Lower lobe of right lung (tissue), 2 donors: Measurements from ENCODE around the gene NOSTRIN. TPM values are rescaled to one million over a fixed set of nuclear protein-coding genes. Genes with fewer than 3 reads are reported as not detected.

Source experiments
- ATAC-seq, 2 donors: fragments of 200-7000 bp; cut with Tn5 transposase; one replicate each; pipeline ENCODE4 v1.9.1; 2020 to 2022; ENCODE audit warnings: mild to moderate bottlenecking in 2 of 2, moderate library complexity in 2 of 2
- DNase-seq: peaks from one replicate; pipeline ENCODE4 v3.0.0-alpha.2; 2020
- H3K27ac ChIP-seq: fragments of 200-600 bp; one replicate; pipeline ENCODE4 v1.8.0; 2022
- H3K27me3 ChIP-seq: fragments of 200-600 bp; one replicate; pipeline ENCODE4 v1.8.0; 2022; ENCODE audit warnings: low read depth
- H3K36me3 ChIP-seq: fragments of 200-600 bp; one replicate; pipeline ENCODE4 v1.8.0; 2022; ENCODE audit warnings: mild to moderate bottlenecking
- H3K4me1 ChIP-seq: fragments of 200-600 bp; one replicate; pipeline ENCODE4 v1.8.0; 2022
- H3K4me3 ChIP-seq: fragments of 200-600 bp; one replicate; pipeline ENCODE4 v1.8.0; 2022; ENCODE audit warnings: mild to moderate bottlenecking
- H3K9me3 ChIP-seq: fragments of 200-600 bp; one replicate; pipeline ENCODE4 v1.8.0; 2022
- intact Hi-C: fragments of 100-400 bp; cut with DNase I; formaldehyde crosslinking; loops from one replicate; pipeline ENCODE4 v1.11.0; 2022
- total RNA-seq: library from RNA; stranded (reverse); fragmentation: NEBNext Ultra II Directional; extraction: Animal tissue kit (Norgen Biotek cat#: 25700); gene quantifications from one replicate; pipeline ENCODE4 v1.2.1, GENCODE V29; 2021
- TF ChIP-seq, protein P1 (sequence below): fragments of 200-600 bp; IDR thresholded peaks from one replicate; pipeline ENCODE4 v1.8.0; 2022; ENCODE audit warnings: antibody characterized with exemption, mild to moderate bottlenecking
- donor health status: DM: no; HTN: yes; CAD: no; lungs with severe emphysema.

The NOSTRIN gene
- total RNA-seq, 1 donor from 2014 or later, result 45.2 TPM

DNA sequence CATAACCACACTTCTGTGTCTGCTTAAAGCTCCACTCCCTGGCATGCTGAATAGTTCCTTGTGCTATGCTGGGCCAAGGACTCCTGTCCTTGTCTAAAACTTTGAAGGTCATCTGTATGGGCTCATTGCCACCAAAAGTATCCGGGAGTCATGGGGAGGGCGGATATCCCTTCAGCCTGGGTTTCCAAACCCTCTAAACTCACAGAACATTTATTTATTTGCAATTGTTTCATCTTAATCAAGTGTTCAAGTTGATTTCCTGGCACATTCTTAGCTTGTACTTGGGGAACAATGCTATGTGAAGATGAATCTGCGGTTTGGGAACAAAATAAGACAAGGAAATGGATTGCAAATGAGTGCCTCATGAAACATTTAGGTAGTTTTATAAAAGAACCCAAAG, 1.8 kb downstream of the NOSTRIN start:
- intact Hi-C loops, result no loop called here
- DNase-seq, result no peak

DNA sequence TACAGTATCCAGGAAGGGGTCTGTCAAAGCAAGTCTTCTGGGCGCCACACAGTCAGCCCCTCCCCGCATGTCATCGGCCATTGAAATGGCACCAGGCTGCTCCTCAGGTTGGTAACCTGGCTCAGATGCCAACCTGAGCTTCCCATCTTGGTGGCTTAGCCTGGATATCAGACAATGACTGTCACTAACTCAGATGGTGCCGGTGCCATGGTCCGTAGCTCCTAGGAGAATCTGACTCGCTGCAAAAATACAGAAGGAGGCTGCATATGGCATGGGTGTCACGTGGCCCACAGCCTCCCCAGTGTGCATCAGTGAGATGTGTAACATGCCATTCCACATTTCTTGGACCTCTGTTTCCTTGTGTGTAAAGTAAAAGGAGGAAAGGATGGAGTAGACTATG, 3.2 kb downstream of the NOSTRIN start:
- DNase-seq (no peak), ATAC-seq (no peak)
- Histone ChIP-seq H3K27me3 (no peaks in the 10 kb centered on the region), H3K9me3 (no peaks in the 10 kb centered on the region), H3K27ac (peak overlapping the region; percentile 81), H3K4me1 (peaks cover 10% of the 10 kb centered on the region), H3K4me3 (peak overlapping the region; percentile 42), H3K36me3 (no peaks in the 10 kb centered on the region)
- intact Hi-C loops, result no loop called here
- TF ChIP-seq, protein P1, sequence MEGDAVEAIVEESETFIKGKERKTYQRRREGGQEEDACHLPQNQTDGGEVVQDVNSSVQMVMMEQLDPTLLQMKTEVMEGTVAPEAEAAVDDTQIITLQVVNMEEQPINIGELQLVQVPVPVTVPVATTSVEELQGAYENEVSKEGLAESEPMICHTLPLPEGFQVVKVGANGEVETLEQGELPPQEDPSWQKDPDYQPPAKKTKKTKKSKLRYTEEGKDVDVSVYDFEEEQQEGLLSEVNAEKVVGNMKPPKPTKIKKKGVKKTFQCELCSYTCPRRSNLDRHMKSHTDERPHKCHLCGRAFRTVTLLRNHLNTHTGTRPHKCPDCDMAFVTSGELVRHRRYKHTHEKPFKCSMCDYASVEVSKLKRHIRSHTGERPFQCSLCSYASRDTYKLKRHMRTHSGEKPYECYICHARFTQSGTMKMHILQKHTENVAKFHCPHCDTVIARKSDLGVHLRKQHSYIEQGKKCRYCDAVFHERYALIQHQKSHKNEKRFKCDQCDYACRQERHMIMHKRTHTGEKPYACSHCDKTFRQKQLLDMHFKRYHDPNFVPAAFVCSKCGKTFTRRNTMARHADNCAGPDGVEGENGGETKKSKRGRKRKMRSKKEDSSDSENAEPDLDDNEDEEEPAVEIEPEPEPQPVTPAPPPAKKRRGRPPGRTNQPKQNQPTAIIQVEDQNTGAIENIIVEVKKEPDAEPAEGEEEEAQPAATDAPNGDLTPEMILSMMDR, result no peak

More for the DNA sequence above, 1.8 kb downstream of the NOSTRIN start:
- TF ChIP-seq, protein P1, result no peak
- no peaks in the 10 kb centered on the region for H3K27me3 ChIP-seq
- H3K36me3 ChIP-seq, result no peaks in the 10 kb centered on the region
- peak; percentile 34 to 39 for ATAC-seq
- H3K4me3 ChIP-seq, result peak overlapping the region; percentile 42
- H3K9me3 ChIP-seq, result no peaks in the 10 kb centered on the region
- H3K27ac ChIP-seq, result peak overlapping the region; percentile 81
- H3K4me1 ChIP-seq, result peaks cover 10% of the 10 kb centered on the region

DNA sequence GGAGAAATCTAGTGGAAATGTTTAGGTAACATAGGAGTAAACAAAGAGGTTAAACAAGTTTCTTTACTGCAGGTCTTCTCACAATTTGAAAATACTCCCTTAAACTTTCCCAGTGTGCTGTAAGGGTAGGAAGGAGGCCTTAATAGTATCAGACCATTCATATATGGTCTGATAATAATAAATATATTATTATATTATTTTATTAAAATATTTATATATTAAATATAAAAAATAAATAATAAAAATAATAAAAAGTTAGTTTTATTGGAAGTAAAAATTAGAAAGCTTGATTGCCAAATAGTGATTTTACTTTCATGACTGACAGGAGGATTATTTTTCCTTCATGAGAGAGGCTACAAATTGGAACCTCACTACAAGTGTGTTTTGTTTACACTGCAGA, 7.1 kb downstream of the NOSTRIN start:
- intact Hi-C loops, result no loop called here
- no peak overlapping the region for H3K4me3 ChIP-seq
- ATAC-seq, result no peak
- no peak overlapping the region for H3K27ac ChIP-seq
- H3K27me3 ChIP-seq, result no peaks in the 10 kb centered on the region
- no peaks in the 10 kb centered on the region for H3K9me3 ChIP-seq
- TF ChIP-seq, protein P1, result no peak
- H3K4me1 ChIP-seq, result no peaks in the 10 kb centered on the region
- no peak for DNase-seq
- H3K36me3 ChIP-seq, result no peaks in the 10 kb centered on the region

DNA sequence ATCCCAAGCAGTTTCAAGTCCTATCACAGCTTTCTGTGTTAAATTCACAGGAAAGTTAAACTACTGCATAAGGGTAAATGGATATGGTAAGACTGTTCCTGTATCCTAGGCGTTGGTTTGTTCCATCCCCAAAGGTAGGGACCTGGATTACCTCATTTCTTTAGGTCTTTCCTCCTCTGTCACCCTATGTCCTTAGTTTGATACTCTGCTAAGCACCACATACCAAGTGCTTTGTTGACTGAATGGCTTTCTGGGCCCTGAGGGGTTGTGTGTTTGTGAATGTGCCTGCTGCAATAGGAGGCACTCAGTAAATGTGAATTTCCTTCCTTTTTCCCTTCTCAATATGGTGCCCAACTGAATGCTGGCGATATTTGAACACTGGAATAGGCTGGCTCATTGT, 7.8 kb downstream of the NOSTRIN start:
- TF ChIP-seq, protein P1, result no peak
- ATAC-seq, result no peak
- intact Hi-C loops, result no loop called here
- Histone ChIP-seq H3K27ac (no peak overlapping the region), H3K36me3 (no peaks in the 10 kb centered on the region), H3K4me3 (no peak overlapping the region), H3K4me1 (no peaks in the 10 kb centered on the region), H3K27me3 (no peaks in the 10 kb centered on the region), H3K9me3 (no peaks in the 10 kb centered on the region)
- DNase-seq, result no peak

DNA sequence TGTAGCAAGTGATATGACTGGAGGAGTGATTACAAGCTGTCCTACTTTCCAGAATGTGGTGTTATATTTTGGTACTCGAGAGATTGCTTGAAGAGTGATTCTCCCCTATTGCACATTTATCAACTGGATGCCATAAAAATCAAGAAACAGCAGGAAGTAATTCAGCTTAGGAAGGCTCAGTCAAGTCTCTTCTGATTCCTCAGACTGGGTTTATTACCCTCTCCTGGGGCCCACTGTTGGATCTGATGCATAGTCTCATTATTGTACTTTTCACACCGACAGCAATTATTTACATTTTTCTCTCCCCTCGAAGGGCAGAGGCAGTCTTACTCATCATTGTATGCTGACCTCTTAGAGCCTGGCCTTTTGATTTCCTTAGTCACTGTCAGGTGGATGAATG, 9.3 kb downstream of the NOSTRIN start:
- TF ChIP-seq, protein P1, result no peak
- no peaks in the 10 kb centered on the region for H3K36me3 ChIP-seq
- no peak overlapping the region for H3K4me3 ChIP-seq
- no peak for DNase-seq
- H3K9me3 ChIP-seq, result no peaks in the 10 kb centered on the region
- H3K4me1 ChIP-seq, result no peaks in the 10 kb centered on the region
- H3K27ac ChIP-seq, result no peak overlapping the region
- intact Hi-C loops, result no loop called here
- no peak for ATAC-seq
- no peaks in the 10 kb centered on the region for H3K27me3 ChIP-seq

DNA sequence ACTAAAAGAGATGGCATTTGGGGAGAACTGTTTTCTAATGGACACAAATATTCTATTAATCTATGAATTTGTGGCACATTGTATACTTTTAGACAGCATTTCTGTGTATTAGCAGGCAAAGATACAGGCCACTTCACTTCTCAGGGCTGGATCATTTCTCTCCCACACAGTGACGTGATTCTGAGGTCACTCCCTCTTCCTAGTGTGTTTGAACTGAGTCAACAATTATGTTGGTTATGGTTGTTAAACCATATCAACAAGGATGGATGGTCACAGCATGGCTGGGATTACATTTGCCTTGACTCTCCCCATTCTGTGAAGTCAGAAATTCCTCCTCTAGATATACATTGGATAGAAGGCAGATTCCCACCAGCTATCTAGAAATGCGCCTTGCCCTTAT, 11.6 kb downstream of the NOSTRIN start:
- Histone ChIP-seq H3K27me3 (no peaks in the 10 kb centered on the region), H3K4me1 (no peaks in the 10 kb centered on the region), H3K36me3 (no peaks in the 10 kb centered on the region), H3K9me3 (no peaks in the 10 kb centered on the region), H3K27ac (no peak overlapping the region), H3K4me3 (no peak overlapping the region)
- ATAC-seq (no peak), DNase-seq (no peak)
- intact Hi-C loops, result no loop called here
- TF ChIP-seq, protein P1, result no peak
